Endothelial cell of umbilical vein (primary cell): Measurements from ENCODE around the gene RTN1.

Source experiments
- CTCF ChIP-seq, 2 donors: IDR thresholded peaks; 1 replicate in 1 of 2; 2 replicates in 1 of 2; pipeline ENCODE4 v1.5.1; 2011; ENCODE audit warnings: low read length in 2 of 2, mild to moderate bottlenecking in 2 of 2, moderate library complexity in 2 of 2, control low read depth in 1 of 2, inconsistent platforms in 1 of 2, low read depth in 1 of 2; ENCODE audit not compliant: insufficient read depth in 1 of 2; ENCODE audit errors: extremely low read depth in 1 of 2
- EZH2 ChIP-seq: IDR thresholded peaks from 2 replicates; pipeline ENCODE4 v1.6.1; 2012; ENCODE audit warnings: borderline replicate concordance, low read depth, mild to moderate bottlenecking, moderate library complexity, low read length, inconsistent platforms; ENCODE audit not compliant: severe bottlenecking
- GATA2 ChIP-seq: IDR thresholded peaks from 2 replicates; pipeline ENCODE4 v1.7.0; 2011; ENCODE audit warnings: low read depth, mild to moderate bottlenecking, moderate library complexity, mixed read lengths, low read length; ENCODE audit not compliant: insufficient read length, insufficient read depth
- MAX ChIP-seq: IDR thresholded peaks from 2 replicates; pipeline ENCODE4 v1.6.1; 2011; ENCODE audit not compliant: insufficient read depth, insufficient read length
- MYC ChIP-seq: IDR thresholded peaks from one replicate; pipeline ENCODE4 v1.6.1; 2011; ENCODE audit warnings: mild to moderate bottlenecking, low read depth, low read length
- POLR2A ChIP-seq: IDR thresholded peaks from 2 replicates; pipeline ENCODE4 v1.6.1; 2012; ENCODE audit warnings: low read depth, mild to moderate bottlenecking, control low read depth, low read length
- POLR2AphosphoS5 ChIP-seq: IDR thresholded peaks from 2 replicates; pipeline ENCODE4 v1.6.1; 2012; ENCODE audit warnings: low read depth, mild to moderate bottlenecking, control low read depth, low read length, moderate library complexity; ENCODE audit not compliant: insufficient read depth

GRCh38 chr14:59707778-59708561, 162.6 kb downstream of the RTN1 start:
- no peak for TF ChIP-seq MYC
- no peak for TF ChIP-seq CTCF (IDR thresholded peaks at IDR 0.05; ENCODE audit: extremely low read depth in 1 of 2, insufficient read depth in 1 of 2, low read depth in 1 of 2, low read length in 2 of 2)
- TF ChIP-seq MAX = no peak
- TF ChIP-seq POLR2AphosphoS5 = no peak
- no peak for TF ChIP-seq POLR2A
- TF ChIP-seq GATA2 = no peak
- TF ChIP-seq EZH2 = no peak
